Cardiac muscle cell (in vitro differentiated cells and primary cell): ENCODE measurements around the gene ALK. TPM values are rescaled to one million over a fixed set of nuclear protein-coding genes. Genes with fewer than 3 reads are reported as not detected.

ENCODE experiments used
- DNase-seq, 2 donors: peaks; one replicate each; pipeline versions ENCODE4 v3.0.0 to v3.0.0-alpha.2; 2010 to 2017; ENCODE audit warnings: low read depth in 1 of 2, low spot score in 1 of 2
- H3K27ac ChIP-seq: fragments of 200-600 bp; sonication (generic); 2 replicates; pipeline ENCODE4 v1.5.1; 2016
- H3K27me3 ChIP-seq: fragments of 200-600 bp; sonication (generic); 2 replicates; pipeline ENCODE4 v1.6.0; 2016; ENCODE audit warnings: control low read depth
- H3K36me3 ChIP-seq: fragments of 200-600 bp; sonication (generic); 2 replicates; pipeline ENCODE4 v1.5.1; 2016; ENCODE audit warnings: control low read depth
- H3K4me1 ChIP-seq: fragments of 200-600 bp; sonication (generic); 2 replicates; pipeline ENCODE4 v1.8.1; 2017; ENCODE audit warnings: low read depth, mild to moderate bottlenecking, mixed run types
- H3K4me3 ChIP-seq: fragments of 200-600 bp; sonication (generic); 2 replicates; pipeline ENCODE4 v1.5.1; 2016; ENCODE audit warnings: mild to moderate bottlenecking
- H3K9me3 ChIP-seq: fragments of 200-600 bp; sonication (generic); 2 replicates; pipeline ENCODE4 v1.5.1; 2017; ENCODE audit warnings: low read depth, mild to moderate bottlenecking, control low read depth
- CTCF ChIP-seq: IDR thresholded peaks from 2 replicates; pipeline ENCODE4 v1.5.1; 2012; ENCODE audit warnings: low read depth, mild to moderate bottlenecking, low read length
- polyA plus RNA-seq: library from polyadenylated mRNA; unstranded; fragments of >200 nt; fragmentation: Nextera tagmentation; extraction: Ambion mirVana; gene quantifications from 2 replicates; pipeline ENCODE4 v1.2.1, GENCODE V29; 2016
- total RNA-seq: library from RNA; depleted of rRNA; stranded (reverse); fragments of >200 nt; gene quantifications from 2 replicates; pipeline ENCODE4 v1.2.3, GENCODE V29; 2016

Gene ALK
- total and polyA plus RNA-seq, 2 experiments from 2014 or later, result 1.8 to 4.3 TPM

- TF ChIP-seq CTCF, result no peak
- H3K36me3 ChIP-seq, result no peaks in the 10 kb centered on the region
- no peaks in the 10 kb centered on the region for H3K4me1 ChIP-seq
- peaks cover 18% of the 10 kb centered on the region for H3K27me3 ChIP-seq
- no peak overlapping the region for H3K4me3 ChIP-seq
- DNase-seq, result peak in 1 of 2 donors; percentile 17
- H3K9me3 ChIP-seq, result no peaks in the 10 kb centered on the region
- no peak overlapping the region for H3K27ac ChIP-seq
These were observed 754.9 kb downstream of the ALK start for GRCh38 chr2:29166242-29167039.

- Histone ChIP-seq H3K27me3 (peaks cover 20% of the 10 kb centered on the region), H3K4me1 (no peaks in the 10 kb centered on the region), H3K4me3 (no peak overlapping the region), H3K9me3 (no peaks in the 10 kb centered on the region), H3K36me3 (no peaks in the 10 kb centered on the region), H3K27ac (no peak overlapping the region)
- peak in 1 of 2 donors; percentile 54 for DNase-seq
- no peak for TF ChIP-seq CTCF
These were observed 755.8 kb downstream of the ALK start for GRCh38 chr2:29165362-29166241.

GRCh38 chr2:29164091-29164846, 757.1 kb downstream of the ALK start:
- no peaks in the 10 kb centered on the region for H3K36me3 ChIP-seq
- H3K4me3 ChIP-seq, result no peak overlapping the region
- DNase-seq, result no peak
- H3K4me1 ChIP-seq, result no peaks in the 10 kb centered on the region
- no peaks in the 10 kb centered on the region for H3K9me3 ChIP-seq
- no peak overlapping the region for H3K27ac ChIP-seq
- H3K27me3 ChIP-seq, result peaks cover 22% of the 10 kb centered on the region
- TF ChIP-seq CTCF, result no peak

- DNase-seq, result no peak
These were observed 759.0 kb downstream of the ALK start for GRCh38 chr2:29162204-29162928.

More at GRCh38 chr2:29162204-29162928, 759.0 kb downstream of the ALK start:
- H3K4me3 ChIP-seq, result no peak overlapping the region
- H3K36me3 ChIP-seq, result no peaks in the 10 kb centered on the region
- peaks cover 22% of the 10 kb centered on the region for H3K27me3 ChIP-seq
- no peaks in the 10 kb centered on the region for H3K9me3 ChIP-seq
- TF ChIP-seq CTCF, result no peak
- peaks cover 4% of the 10 kb centered on the region for H3K4me1 ChIP-seq
- H3K27ac ChIP-seq, result no peak overlapping the region
